Lung (tissue), 12 donors: ENCODE data around the gene KIRREL2. TPM values are rescaled to one million over a fixed set of nuclear protein-coding genes. Genes with fewer than 3 reads are reported as not detected.
A peak's percentile ranks its signal among the peaks of the same experiment; 100 is the strongest.

Source experiments
- ATAC-seq: fragments of 200-7000 bp; cut with Tn5 transposase; one replicate; pipeline ENCODE4 v1.9.1; 2020; ENCODE audit warnings: moderate number of reproducible peaks; ENCODE audit not compliant: insufficient read depth, low FRiP score
- DNase-seq, 3 donors: peaks; one replicate each; pipeline ENCODE4 v3.0.0-alpha.2; 2013 to 2017
- H3K27ac ChIP-seq, 2 donors: one replicate each; pipeline ENCODE4 v1.5.1; 2013; ENCODE audit warnings: mild to moderate bottlenecking in 2 of 2, moderate library complexity in 2 of 2, control low read depth in 1 of 2, inconsistent platforms in 1 of 2, low read depth in 1 of 2, low read length in 1 of 2
- H3K27me3 ChIP-seq, 3 donors: one replicate each; pipeline ENCODE4 v1.5.1; 2013; ENCODE audit warnings: low read length in 2 of 3; ENCODE audit not compliant: control insufficient read depth in 3 of 3, insufficient read depth in 3 of 3
- H3K36me3 ChIP-seq, 4 donors: one replicate each; pipeline ENCODE4 v1.5.1; 2013; ENCODE audit warnings: low read length in 4 of 4, mild to moderate bottlenecking in 1 of 4, moderate library complexity in 1 of 4; ENCODE audit not compliant: control insufficient read depth in 4 of 4, insufficient read depth in 4 of 4
- H3K4me1 ChIP-seq, 5 donors: one replicate each; pipeline ENCODE4 v1.5.1; 2013; ENCODE audit warnings: low read length in 5 of 5, mild to moderate bottlenecking in 2 of 5, moderate library complexity in 1 of 5; ENCODE audit not compliant: control insufficient read depth in 5 of 5, insufficient read depth in 5 of 5
- H3K4me3 ChIP-seq: one replicate; pipeline ENCODE4 v1.5.1; 2013; ENCODE audit warnings: mild to moderate bottlenecking, control low read depth, moderate library complexity
- H3K9ac ChIP-seq, 2 donors: one replicate each; pipeline ENCODE4 v1.5.1; 2013; ENCODE audit warnings: low read length in 2 of 2, control low read depth in 1 of 2; ENCODE audit not compliant: insufficient read depth in 1 of 2
- H3K9me3 ChIP-seq, 4 donors: one replicate each; pipeline ENCODE4 v1.5.1; 2013; ENCODE audit warnings: low read length in 3 of 4, mild to moderate bottlenecking in 1 of 4, moderate library complexity in 1 of 4; ENCODE audit not compliant: control insufficient read depth in 4 of 4, insufficient read depth in 3 of 4
- WGBS, 2 donors: extraction: QIAGEN DNeasy Blood & Tissue Kit; methylation state at CpG; one replicate each; pipeline ENCODE4 v1.1.7; 2013; 5-methylcytosine and 5-hydroxymethylcytosine counted together
- polyA plus RNA-seq, 2 donors: library from polyadenylated mRNA; stranded (reverse); fragments of 200-250 nt; gene quantifications; one replicate each; pipeline ENCODE4 v1.2.1, GENCODE V29; 2013
- total RNA-seq, 2 donors: library from RNA; depleted of rRNA in 1 of 2; stranded (reverse); fragments of >200 nt in 1 of 2; gene quantifications; one replicate each; pipeline ENCODE4 v1.2.1, GENCODE V29; 2014 to 2021
- TF ChIP-seq, protein P1 (sequence below): IDR thresholded peaks from 2 replicates; pipeline ENCODE4 v1.5.1; 2012; ENCODE audit warnings: mild to moderate bottlenecking; ENCODE audit errors: control extremely low read depth, extremely low read depth
- donor health status: control.
- donor health status: control.
- donor health status: Bipolar disorder and iron deficiency.
- donor health status: healthy.
- donor health status: DM: yes; HTN: yes; CAD: no.

Gene KIRREL2
- total and polyA plus RNA-seq, 4 donors, result 0.04 to 1.2 (median 0.10) TPM; not detected in 1

DNA sequence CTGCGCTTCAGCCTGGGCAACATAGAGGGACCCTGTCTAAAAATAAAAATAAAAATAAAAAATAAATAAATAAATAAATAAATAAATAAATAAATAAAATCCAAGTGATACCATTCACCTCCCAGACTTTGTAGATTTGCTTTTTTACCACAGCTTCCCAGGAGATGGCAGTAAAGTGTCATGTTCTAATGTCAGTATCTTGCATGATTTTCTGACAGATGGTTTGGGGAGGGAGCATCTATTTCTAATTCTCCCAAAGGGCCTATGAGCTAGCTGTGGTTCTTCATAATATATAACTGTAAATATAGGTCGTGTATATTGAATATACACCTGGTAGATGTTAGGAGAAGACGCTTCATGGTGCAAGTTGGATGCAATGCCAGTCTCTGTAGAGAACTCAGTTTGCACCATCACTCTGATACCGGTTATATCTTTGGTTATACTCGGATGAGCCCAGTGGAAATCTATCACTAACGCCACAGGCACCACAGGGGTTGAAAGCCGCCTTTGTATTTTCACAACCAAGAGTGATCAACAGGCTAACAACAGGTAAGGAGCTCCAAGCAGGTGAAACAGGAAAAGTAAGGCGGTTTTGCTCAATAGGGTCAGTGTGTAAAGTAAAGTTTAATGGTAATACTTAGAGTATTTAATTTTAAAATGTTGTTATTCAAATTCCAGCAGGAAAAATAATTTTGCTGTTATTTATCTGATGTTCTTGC lies 25.6 kb downstream of the KIRREL2 start:
- Histone ChIP-seq H3K27ac (no peak overlapping the region), H3K4me3 (no peak overlapping the region), H3K27me3 (no peaks in the 10 kb centered on the region), H3K9me3 (no peaks in the 10 kb centered on the region), H3K9ac (no peak overlapping the region), H3K36me3 (peaks cover 0 to 3% (median 0%) of the 10 kb centered on the region in 4 donors), H3K4me1 (no peaks in the 10 kb centered on the region)
- DNase-seq (peak; percentile 46 to 90 (median 84)), ATAC-seq (peak; percentile 65)
- TF ChIP-seq, protein P1, sequence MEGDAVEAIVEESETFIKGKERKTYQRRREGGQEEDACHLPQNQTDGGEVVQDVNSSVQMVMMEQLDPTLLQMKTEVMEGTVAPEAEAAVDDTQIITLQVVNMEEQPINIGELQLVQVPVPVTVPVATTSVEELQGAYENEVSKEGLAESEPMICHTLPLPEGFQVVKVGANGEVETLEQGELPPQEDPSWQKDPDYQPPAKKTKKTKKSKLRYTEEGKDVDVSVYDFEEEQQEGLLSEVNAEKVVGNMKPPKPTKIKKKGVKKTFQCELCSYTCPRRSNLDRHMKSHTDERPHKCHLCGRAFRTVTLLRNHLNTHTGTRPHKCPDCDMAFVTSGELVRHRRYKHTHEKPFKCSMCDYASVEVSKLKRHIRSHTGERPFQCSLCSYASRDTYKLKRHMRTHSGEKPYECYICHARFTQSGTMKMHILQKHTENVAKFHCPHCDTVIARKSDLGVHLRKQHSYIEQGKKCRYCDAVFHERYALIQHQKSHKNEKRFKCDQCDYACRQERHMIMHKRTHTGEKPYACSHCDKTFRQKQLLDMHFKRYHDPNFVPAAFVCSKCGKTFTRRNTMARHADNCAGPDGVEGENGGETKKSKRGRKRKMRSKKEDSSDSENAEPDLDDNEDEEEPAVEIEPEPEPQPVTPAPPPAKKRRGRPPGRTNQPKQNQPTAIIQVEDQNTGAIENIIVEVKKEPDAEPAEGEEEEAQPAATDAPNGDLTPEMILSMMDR, result peak; percentile 59
- 29 to 35% methylated on average over 8 of the region's 8 CpGs for WGBS, 2 donors

DNA sequence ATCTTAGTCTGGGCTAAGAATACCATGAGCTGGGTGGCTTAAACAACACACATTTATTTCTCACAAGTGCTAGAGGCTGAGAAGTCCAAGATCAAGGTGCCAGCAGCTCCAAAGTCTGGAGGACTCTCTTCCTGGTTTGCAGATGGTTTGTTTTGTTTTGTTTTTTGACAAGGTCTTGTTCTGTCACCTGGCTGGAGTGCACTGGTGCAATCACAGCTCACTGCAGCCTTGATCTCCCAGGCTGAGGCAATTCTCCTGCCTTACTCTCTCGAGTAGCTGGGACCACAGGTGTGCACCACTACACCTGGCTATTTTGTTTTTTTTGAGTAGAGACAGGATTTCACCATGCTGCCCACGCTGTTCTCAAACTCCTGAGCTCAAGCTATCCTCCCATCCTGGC lies 27.2 kb downstream of the KIRREL2 start:
- Histone ChIP-seq H3K27ac (no peak overlapping the region), H3K4me3 (no peak overlapping the region), H3K4me1 (no peaks in the 10 kb centered on the region), H3K36me3 (peaks cover 0 to 14% (median 0%) of the 10 kb centered on the region in 4 donors), H3K9ac (no peak overlapping the region), H3K27me3 (no peaks in the 10 kb centered on the region), H3K9me3 (no peaks in the 10 kb centered on the region)
- 55 to 78% methylated on average over 2 of the region's 2 CpGs for WGBS, 2 donors
- ATAC-seq (no peak), DNase-seq (no peak)
- TF ChIP-seq, protein P1, result no peak

DNA sequence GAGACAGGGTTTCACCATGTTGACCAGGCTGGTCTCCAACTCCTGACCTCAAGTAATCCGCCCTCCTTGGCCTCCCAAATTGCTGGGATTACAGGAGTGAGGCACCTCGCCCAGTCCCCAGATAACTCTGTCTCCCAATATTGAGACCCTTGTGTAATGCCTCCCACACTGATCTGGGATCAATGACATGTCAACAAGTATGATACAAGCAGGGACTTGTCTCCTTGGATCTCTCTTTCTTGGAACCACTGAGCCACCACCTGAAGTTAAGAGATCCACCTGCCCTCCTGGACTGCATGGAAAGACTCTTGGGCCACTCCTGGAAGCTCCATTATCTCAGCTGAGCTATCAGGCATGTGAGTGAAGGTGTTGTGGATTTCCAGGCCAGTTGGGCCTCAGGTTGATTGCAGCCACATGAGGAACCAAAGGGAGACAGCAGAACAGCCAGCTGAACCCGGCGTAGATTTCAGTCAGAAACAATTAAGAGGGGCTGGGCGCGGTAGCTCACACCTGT lies 28.6 kb downstream of the KIRREL2 start:
- Histone ChIP-seq H3K4me1 (no peaks in the 10 kb centered on the region), H3K9me3 (no peaks in the 10 kb centered on the region), H3K9ac (no peak overlapping the region), H3K27me3 (no peaks in the 10 kb centered on the region), H3K4me3 (no peak overlapping the region), H3K27ac (no peak overlapping the region), H3K36me3 (peaks cover 0 to 28% (median 7%) of the 10 kb centered on the region in 4 donors)
- WGBS, 2 donors, result 92 to 95% methylated on average over 6 of the region's 6 CpGs
- TF ChIP-seq, protein P1, result no peak
- DNase-seq (no peak), ATAC-seq (no peak)
